D341Med (cell line): ENCODE data around the gene GJB5.
A peak's percentile ranks its signal among the peaks of the same experiment; 100 is the strongest.
"Not testable (repeated sequence)": the region's sequence is repeated elsewhere in the genome, so short reads cannot be mapped to it uniquely, and the experiment has no call there.

Experiments
- DNase-seq: peaks from one replicate; pipeline ENCODE4 v3.0.0; 2012; ENCODE audit warnings: low spot score

The GJB5 gene

DNA sequence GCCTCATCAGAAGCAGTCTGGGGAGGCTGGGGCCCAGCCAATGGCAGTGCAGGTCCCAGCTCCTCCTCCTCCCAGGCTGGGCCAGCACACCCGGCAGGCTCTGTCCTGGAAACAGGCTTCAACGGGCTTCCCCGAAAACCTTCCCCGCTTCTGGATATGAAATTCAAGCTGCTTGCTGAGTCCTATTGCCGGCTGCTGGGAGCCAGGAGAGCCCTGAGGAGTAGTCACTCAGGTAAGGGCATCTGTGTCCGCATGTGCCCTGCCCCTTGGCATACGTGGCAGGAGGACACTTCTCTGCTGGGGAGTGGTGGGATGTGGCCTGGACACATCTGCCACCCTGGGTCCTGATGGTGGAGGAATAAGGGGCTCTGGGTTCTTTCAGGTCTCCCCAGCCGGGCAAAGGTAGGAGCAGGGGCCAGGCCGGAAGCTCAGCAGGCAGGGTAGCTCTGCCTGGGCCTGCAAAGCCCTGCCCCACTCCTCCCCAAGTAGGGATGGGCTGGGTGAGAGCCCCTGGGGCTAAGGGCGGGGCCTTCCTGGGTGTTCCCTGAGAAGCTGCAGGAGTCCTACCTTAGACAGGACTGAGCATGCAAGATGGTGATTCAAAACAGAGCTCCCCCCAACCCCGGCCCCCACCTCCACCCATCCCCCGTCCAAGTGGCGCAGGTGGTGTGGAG lies at the start of gene GJB5:
GJB5 (plus strand) TSS at position 84 of the 674 bp plus-strand sequence. CDS start 2,284 bp downstream, outside the sequence.
- DNase-seq, result no peak

DNA sequence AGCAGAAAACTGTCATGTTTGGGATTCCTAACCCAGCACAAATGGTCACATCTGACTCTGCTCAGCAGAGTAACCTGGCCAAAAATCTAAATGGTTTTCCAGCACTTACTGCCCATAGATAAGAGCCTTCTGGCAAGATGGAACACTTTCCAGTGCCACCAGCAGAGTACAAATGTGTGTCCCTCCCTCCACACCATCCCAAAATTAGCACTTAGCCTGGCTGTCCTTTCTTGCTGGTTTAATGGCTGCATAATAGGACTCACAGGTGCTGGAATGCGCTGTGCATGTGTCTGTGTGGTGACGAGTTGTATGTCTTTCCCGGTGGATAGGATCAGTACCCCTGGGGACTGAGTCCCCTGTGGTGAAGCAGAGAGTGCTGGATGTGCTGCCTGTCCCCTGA lies 49.8 kb upstream of the GJB5 start:
- DNase-seq, result no peak

DNA sequence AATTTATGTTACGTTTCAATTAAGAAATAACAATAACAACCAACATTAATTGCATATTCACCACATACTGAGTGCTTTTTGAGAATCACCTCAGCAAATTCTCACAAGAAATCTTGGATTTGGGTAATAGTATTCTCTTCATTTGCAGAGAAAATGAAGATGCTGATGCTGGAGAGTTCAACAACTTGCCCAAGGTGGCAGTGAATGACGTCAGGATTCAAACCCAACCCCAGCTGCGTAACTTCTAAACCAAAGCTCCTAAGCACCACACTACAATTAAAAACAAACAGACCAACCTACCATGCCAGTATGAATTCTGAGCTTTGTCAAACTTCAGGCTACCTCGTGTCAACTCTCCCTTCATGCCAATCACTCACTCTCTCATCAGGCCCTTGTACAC lies 46.7 kb upstream of the GJB5 start:
- DNase-seq, result no peak

DNA sequence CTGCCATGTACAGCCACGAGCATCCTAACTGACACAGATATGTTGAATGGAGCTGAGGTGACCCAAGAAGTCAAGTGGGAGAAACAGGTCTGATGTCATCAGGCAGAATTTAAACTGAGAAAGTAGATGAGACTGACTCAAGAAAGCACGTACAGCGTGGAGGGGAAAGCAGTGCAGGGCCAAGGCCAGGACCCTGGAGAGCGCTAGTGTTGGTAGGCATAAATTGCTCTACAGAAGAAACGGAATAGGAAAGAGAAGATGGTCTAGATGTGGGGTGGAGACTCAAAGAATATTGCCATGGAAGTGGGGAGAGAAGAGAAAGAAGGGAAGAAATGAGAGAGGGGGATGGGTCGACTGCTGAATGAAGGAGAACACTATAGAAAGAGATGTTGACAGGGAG lies 45.3 kb upstream of the GJB5 start:
- DNase-seq, result no peak

DNA sequence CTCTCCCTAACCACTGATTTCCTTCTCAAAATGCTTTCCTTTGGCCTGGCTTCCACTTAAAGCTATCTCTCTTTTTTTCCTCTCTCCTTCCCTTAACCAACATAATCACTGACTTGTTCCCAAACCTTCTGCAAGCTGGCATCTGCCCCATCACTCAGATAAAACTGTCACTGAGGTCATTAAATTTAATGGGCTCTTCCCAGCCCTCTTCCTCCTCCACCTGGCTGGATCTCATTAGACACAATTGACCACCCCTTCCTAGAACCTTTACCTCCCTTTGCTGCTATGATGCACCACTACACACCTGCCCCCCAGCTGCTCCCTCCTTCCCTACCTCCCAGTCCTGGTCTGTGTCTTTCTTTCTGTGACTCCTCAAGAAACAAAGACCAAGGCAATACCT lies 44.0 kb upstream of the GJB5 start:
- no peak for DNase-seq

DNA sequence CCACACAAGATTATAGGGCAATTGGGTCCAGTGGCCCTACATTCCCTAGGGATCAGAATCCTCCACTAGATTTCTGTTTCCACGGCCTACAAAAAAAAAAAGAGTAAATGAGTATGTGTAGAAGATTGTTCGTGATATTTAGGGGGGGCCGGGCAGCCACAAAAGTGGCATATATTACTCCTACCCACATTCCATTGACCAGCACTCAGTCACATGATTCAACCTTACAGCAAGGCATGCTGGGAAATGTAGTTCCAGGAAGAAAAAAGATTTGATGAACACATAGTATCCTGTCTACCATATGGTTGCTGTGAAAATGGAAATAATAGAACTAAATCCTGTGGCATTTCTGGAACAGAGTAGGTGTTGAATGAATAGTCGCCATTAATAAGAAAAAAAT lies 43.4 kb upstream of the GJB5 start:
- DNase-seq, result no peak

DNA sequence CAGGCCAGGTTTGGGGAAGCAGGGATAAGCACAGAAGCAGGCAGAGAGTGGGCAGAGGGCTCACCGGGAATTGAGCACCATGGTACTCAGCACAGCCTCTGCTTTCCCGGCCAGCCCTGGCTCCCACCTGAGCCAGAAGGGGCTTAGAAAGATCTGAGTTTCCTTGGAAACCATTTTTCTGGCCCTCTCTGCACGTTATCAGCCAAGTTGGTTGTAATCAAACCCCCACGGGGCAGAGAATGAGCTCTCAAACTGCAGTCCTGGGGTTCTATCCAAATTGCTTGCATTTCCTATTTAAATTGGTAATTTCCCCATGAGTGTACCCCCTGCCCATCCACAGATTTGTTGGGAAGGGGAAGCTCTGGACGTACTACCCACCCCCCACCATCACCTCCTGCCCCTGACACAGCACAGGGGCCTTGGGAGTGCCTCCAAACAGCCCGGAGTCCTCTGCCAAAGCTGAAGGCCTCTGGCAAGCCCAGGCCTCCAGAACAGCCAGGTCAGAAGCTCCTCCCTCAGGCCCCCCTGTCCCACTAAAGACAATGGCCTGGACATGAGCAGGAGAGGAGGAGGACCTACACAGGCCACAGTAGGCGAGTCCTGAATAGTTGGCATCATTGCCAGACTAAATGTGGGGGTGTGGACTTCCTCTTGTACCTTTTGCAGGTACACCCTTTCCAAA lies 42.7 kb upstream of the GJB5 start:
- DNase-seq, result no peak

DNA sequence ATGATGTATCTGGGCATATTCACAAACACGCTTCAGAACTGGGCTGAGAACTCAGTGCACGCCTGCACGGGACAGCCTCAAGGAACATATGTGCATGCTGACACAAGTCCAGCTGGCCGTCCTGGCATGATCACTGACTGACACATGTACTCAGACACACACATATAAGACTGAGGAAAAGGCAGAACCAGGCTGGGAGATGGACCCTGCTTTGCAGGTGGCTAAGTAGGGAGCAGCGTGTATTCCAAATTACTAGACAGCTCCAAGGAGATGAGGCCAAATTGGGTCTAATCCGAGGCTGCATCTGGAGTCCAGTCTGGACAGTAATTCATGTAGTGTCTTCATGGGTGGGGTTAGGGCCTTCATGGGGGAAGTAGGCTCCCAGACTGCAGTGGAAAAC lies 41.4 kb upstream of the GJB5 start:
- no peak for DNase-seq

DNA sequence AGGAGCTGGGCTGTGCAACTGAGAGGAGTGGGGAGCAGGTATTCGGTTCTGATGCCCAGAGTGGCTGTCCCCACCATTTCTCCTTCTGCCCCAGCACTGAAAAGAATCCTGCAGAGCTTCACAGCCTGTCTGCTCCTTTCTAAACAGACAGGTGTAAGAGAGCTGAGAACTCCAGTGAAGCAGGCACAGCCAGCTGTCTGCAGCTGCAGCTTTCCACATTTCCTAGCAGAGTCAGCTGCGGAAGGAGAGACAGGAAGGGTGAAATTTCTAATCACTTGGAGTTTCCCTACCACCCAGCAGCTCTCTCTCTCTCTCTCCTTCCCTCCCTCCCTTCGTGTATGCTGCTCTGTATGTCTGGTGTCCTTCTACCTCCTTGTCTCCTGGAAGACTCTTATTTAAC lies 40.5 kb upstream of the GJB5 start:
- no peak for DNase-seq

DNA sequence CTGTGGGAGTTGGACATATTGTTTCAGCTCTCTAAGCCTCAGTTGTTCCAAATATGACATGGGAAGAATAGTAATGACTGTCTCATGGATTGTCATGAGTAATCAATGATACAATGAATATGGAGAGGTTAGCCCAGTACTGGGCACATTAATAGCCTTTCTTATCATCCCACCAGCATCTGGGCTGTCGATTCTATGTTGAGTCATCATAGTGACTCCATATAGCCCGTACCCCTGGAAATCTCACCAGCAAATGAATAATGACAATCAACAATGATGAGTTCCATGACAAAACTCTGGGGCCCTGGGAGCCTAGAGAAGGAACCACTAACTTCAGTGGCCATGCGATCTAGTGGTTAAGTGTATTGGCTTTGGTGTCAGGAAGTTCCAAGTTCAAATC lies 39.7 kb upstream of the GJB5 start:
- no peak for DNase-seq

DNA sequence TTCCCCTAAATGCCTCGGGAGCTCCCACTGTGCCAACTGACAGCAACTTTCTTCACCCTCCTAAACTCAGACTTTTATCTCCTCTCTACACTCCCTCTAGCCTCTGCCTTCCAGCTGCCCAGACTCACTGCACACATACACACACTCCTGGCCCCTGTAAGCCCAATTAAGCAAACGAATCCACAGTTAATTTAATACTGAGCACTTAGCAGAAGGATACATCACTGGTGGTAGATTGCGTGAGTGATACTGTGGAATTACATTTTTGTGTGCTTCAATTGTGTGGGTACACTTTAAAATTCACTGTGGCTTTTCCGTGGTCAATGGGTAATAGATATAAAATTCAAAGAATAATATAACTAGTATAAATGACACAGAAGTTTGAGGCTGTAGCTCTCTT lies 33.6 kb upstream of the GJB5 start:
- DNase-seq, result no peak

DNA sequence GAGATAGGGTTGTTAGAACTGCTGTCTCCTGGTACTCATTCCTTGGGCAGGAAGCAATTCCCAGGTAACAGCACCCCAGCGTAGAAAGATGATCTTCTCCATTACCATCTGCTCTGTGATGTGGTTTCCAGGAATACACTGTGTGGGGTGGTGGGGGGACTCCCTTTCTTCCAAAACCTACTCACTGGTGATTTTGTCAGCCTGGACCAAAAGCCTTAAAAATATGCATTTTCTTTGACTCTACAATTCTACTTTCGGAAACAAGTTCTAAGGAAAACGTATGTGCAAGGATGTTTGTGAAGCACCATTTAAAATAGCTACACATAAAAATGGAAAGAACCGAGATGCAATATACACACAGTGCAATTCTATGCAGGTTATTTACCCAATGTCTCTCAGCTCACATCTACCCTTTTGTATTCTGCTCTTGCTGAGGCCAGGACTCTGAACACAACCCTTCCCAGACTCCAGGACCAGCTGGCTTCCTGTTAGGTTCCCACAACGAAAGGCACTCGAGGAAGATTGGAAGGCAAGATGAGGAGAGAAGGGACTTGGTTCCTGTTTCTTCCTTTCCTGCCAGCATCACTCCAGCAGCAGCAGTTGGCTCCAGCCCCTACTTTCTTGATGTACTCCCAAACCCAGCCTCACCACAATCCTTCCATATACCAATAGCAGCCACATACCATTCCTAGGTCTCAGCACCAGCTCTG lies 33.0 kb upstream of the GJB5 start:
- no peak for DNase-seq

DNA sequence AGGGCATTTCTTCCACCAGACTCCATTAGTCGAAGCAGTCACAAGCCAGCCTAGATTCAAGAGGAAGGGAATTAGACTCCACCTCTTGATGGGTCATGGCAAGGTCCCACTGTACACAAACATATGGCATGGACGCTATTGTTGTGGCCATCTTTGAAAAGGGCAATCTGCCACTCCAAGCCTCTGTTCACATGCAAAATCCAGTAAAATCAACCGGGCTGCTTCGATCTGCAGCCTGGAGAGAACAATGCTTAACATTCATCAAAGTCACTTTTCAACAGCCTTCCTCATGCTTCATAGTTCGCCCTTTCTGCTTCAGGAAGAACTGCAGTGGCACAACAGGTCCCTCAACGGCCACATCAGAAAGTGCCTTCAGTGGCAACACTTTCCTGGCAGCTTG lies 28.0 kb upstream of the GJB5 start:
- DNase-seq, result no peak

DNA sequence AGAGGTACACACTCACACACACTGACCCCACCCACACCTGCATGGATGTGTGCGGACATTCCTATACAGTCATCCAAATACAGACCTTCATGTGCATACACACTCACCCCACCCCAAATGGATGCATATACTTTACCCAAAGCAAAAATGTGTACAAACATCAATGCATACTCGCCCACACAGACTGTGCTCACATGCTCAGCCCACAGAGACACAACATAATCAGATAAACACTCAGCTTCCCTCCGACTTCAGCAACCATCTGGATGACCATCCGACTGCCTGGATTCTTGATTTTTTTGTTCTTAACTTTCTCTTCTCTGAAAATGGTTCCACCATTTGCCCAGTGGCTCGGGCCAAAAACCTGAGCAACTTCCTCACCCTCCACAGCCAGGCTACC lies 24.4 kb upstream of the GJB5 start:
- DNase-seq, result no peak

DNA sequence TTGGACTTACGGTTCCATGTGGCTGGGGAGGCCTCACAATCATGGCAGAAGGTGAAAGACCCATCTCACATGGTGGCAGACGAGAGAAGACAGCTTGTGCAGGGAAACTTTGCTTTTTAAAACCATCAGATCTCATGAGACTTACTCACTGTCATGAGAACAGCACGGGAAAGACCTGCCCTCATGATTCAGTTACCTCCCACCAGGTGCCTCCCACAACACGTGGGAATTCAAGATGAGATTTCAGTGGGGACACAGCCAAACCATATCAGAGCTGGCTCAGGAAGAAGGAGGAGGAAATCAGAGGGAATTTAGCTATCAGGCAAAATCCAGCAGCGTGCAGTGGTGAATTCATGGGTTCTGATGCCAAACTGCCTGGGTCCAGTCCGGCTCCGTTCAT lies 22.0 kb upstream of the GJB5 start:
- not testable (repeated sequence) for DNase-seq

DNA sequence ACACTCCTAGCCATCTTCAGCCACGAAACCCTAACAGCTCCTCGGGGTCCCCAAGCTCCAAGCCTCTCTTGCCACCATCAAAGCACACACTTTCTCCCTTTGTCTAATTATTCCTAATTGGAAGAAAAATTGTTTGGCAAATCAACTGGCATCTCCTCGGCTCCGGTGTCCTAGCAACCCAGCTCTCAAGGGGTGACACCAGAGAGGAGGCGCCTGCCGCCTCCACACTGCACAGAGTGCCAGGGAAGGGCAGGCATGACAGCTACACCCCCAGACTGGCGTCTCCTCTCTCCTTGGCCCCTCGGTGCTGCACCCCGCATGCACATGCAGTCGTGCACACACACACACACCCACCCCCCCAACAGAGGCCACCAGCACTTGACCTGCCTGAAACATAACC lies 18.2 kb upstream of the GJB5 start:
- DNase-seq, result no peak

DNA sequence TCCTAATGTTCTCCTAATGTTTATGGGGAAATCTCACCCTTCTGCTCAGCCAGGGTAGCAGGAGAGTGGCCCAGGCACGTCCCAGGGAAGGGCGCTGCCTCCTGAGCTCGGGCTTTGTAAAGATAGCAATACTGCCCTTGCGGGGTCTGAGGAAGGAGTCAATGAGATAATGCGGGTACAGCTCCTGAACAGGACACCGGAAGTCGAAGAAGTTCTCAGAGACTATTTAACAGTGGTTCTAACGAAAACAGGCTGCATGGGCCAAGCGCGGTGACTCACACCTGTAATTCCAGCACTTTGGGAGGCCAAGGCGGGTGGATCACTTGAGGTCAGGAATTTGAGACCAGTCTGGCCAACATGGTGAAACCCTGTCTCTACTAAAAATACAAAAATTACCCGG lies 17.6 kb upstream of the GJB5 start:
- DNase-seq, result not testable (repeated sequence)

DNA sequence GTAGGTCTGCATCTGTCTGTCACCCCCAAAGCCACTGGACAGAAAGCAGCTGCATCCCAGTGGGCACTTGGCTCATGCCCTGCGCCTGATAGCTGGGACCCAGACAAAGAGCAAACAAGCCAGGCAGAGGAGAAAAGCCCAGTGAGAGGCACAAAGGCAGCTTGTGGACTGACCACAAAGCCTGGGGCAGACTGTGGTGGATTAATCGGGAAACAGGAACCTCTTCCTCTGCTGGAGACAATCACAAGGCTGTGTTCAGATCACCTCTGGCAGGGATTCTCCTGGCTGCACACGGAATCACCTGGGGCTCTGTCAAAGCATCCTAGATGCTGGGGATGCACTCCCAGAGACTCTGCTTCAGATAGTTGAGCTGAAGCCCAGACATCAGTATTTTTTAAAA lies 15.2 kb upstream of the GJB5 start:
- no peak for DNase-seq

DNA sequence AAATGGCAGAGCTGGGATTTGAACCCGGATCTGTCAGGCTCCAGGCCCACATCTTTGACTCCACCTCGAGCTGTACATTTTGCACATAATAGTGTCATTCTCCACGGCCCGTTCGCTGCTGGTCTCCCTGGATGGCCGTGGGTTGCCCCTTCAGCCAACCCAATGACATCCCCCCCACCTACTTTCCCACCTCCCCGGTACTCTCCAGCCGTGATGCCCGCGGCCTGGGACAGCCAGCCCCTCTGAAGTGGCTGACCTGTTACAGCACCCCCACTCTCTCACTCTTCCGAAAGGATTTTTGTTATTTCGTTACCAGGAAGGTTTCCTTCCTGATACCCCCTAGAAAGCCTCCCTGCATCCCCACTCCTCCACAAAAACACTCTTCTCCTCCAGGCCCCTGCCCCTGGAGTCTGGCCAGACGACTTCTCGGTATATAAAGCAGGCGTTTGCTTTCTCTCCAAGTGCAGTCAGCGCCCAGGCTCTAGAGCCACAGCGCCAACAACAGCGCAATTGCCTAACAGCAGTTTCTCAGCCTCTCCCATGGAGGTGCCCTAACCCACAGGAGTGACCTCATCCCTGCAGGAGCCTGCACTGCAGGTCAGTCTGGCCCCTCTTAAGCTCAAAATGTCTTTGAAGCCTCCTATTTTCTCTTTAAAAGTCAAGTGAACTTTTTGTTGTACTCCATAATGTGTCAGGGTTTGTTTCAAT lies 14.5 kb upstream of the GJB5 start:
- DNase-seq, result no peak

DNA sequence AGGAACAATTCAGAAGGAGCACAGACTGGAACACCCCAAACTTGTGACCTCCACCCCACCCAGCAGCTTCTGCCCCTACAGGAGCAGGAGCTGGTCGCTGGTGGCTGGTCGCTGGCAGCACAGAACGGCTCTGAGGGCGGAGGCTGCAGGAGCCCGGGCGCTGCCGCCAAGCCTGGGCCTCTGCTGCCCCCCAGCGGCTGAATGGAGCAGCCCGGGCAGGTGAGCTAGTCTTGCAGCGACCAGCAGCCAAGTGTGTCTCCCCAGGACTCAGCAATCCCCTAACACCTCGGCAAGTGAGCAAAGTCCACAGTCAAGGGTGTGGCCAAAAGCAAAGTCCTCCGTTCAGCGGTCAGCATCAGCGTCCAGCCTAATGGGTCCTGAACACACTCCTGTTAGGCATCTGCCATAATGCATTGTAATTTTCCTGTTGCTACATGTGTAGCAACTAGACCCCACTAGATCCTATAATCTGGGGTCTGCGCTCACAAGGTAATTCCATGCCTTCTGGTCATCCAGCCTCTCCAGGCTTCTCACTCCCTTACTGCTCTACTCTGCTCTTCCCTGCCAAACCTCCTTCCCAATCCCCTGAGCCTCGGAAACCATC lies 12.1 kb upstream of the GJB5 start:
- DNase-seq, result peak; percentile 93

DNA sequence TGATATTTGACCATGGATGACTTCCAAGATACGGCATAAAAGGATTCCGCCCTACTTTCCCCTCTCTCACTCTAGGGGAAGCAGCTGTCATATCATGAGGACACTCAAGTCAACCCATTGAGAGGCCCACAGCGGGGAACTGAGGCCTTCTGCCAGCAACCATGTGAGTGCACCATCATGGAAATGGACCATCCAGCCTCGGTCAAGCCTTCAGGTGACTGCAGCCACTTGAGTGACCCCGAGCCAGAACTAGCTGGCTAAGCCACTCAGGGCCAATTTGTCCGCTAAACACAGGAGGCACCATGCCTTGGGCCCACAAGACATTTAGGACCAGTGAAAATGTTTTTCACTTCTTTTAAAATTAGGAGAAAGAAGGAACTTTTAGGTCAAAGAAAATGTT lies 11.1 kb upstream of the GJB5 start:
- DNase-seq, result no peak

DNA sequence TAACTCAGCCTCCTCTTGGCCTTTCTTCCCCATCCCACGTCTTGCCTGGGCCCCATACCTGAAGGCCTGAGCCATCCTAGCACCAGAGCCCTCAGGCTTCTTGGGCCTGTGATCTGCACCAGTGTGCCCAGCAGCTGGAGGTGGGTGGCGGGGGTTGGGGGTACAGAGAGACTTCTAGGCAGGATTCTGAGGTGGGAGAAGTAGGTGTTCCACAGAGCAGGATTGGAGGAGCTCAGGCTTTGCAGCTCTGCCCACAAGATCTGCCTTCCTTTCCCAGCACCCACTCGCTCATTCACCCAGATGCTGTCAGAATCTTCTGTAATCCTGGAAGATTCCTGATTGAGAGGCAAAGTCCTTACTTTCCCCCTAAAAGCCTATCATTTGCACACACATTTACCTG lies 10.0 kb upstream of the GJB5 start:
- no peak for DNase-seq
